IMR-90 (cell line): Measurements from ENCODE around the gene WWC2.

ENCODE experiments used
- BHLHE40 ChIP-seq: fragments of 150-350 bp; IDR thresholded peaks from 2 replicates; pipeline ENCODE4 v1.6.1; 2016; ENCODE audit warnings: mild to moderate bottlenecking, low read depth, low read length
- CEBPB ChIP-seq: IDR thresholded peaks from 2 replicates; pipeline ENCODE4 v1.6.1; 2012; ENCODE audit warnings: low read depth, low read length, improper control_type of control experiment
- CHD1 ChIP-seq: IDR thresholded peaks from 2 replicates; pipeline ENCODE4 v1.6.1; 2012; ENCODE audit warnings: low read depth, low read length, improper control_type of control experiment
- CTCF ChIP-seq: conservative IDR thresholded peaks from 2 replicates; pipeline ENCODE4 v1.5.1; 2012; ENCODE audit warnings: mild to moderate bottlenecking, low read depth, low read length, improper control_type of control experiment
- FOS ChIP-seq: fragments of 150-350 bp; IDR thresholded peaks from 2 replicates; pipeline ENCODE4 v1.6.1; 2016; ENCODE audit warnings: low read depth, low read length
- MAFK ChIP-seq: IDR thresholded peaks from 2 replicates; pipeline ENCODE4 v1.6.1; 2012; ENCODE audit warnings: low read depth, low read length, improper control_type of control experiment
- MAZ ChIP-seq: IDR thresholded peaks from 2 replicates; pipeline ENCODE4 v1.6.1; 2012; ENCODE audit warnings: low read depth, mild to moderate bottlenecking, low read length, improper control_type of control experiment, moderate library complexity, borderline replicate concordance
- MXI1 ChIP-seq: IDR thresholded peaks from 2 replicates; pipeline ENCODE4 v1.6.1; 2012; ENCODE audit warnings: low read depth, mild to moderate bottlenecking, low read length, moderate library complexity, borderline replicate concordance
- POLR2A ChIP-seq: IDR thresholded peaks from 2 replicates; pipeline ENCODE4 v1.6.1; 2012; ENCODE audit warnings: mild to moderate bottlenecking, low read depth, low read length
- RAD21 ChIP-seq: IDR thresholded peaks from 2 replicates; pipeline ENCODE4 v1.6.1; 2012; ENCODE audit warnings: low read length, improper control_type of control experiment
- RCOR1 ChIP-seq: IDR thresholded peaks from 2 replicates; pipeline ENCODE4 v1.6.1; 2012; ENCODE audit warnings: mild to moderate bottlenecking, low read length, improper control_type of control experiment; ENCODE audit not compliant: insufficient replicate concordance
- USF2 ChIP-seq: fragments of 150-350 bp; IDR thresholded peaks from 2 replicates; pipeline ENCODE4 v1.6.1; 2017; ENCODE audit warnings: mild to moderate bottlenecking, antibody characterized with exemption, low read length, low read depth

- TF ChIP-seq CHD1 (no peak), POLR2A (no peak), CTCF (no peak), RAD21 (no peak), MAZ (no peak), MXI1 (no peak), BHLHE40 (no peak), CEBPB (no peak), MAFK (no peak), RCOR1 (no peak), USF2 (no peak), FOS (no peak)
These were observed 74.8 kb downstream of the WWC2 start for GRCh38 chr4:183173580-183174526.
